H1 (cell line): ENCODE measurements around the gene OR2K2. TPM values are rescaled to one million over a fixed set of nuclear protein-coding genes. Genes with fewer than 3 reads are reported as not detected.

ENCODE experiments used
- CTCF ChIA-PET: fragments of 300-600 bp; sonication (Branson Sonifier 250); formaldehyde crosslinking; loops from one replicate; lab custom pipeline; 2021; ENCODE audit not compliant: partially characterized antibody; lab: Charles Lee
- POLR2A ChIA-PET: fragments of 300-600 bp; sonication (Branson Sonifier 250); formaldehyde crosslinking; loops from one replicate; lab custom pipeline; 2021; ENCODE audit warnings: inconsistent platforms; ENCODE audit not compliant: partially characterized antibody; lab: Charles Lee
- DNase-seq, 2 experiments: peaks; one replicate each; pipeline versions ENCODE4 v3.0.0 to v3.0.0-alpha.2; 2010 to 2022; ENCODE audit warnings: low spot score in 2 of 2, low read depth in 1 of 2, mixed read lengths in 1 of 2
- FAIRE-seq: peaks from 2 replicates; lab custom pipeline; 2011; peaks lifted over from hg19 to GRCh38; lab: Jason Lieb, UNC
- H2AFZ ChIP-seq: 2 replicates; pipeline ENCODE4 v1.8.1; 2012; ENCODE audit warnings: low read length, inconsistent platforms
- H2AK5ac ChIP-seq: 2 replicates; pipeline ENCODE4 v1.6.1; 2013; ENCODE audit warnings: low read depth, low read length
- H2BK120ac ChIP-seq: replicated peaks from 2 replicates; pipeline ENCODE3; 2013; ENCODE audit warnings: low read depth, low read length, inconsistent platforms
- H2BK12ac ChIP-seq: 2 replicates; pipeline ENCODE4 v1.6.1; 2013; ENCODE audit warnings: low read depth, low read length
- H2BK15ac ChIP-seq: 2 replicates; pipeline ENCODE4 v1.6.1; 2013; ENCODE audit warnings: low read length
- H2BK20ac ChIP-seq: 2 replicates; pipeline ENCODE4 v1.6.1; 2013; ENCODE audit warnings: low read length
- H2BK5ac ChIP-seq: 2 replicates; pipeline ENCODE4 v1.6.1; 2013; ENCODE audit warnings: low read depth, low read length
- H3K14ac ChIP-seq: 2 replicates; pipeline ENCODE4 v1.6.1; 2013; ENCODE audit warnings: inconsistent platforms; ENCODE audit not compliant: insufficient read length
- H3K18ac ChIP-seq: 2 replicates; pipeline ENCODE4 v1.6.1; 2013; ENCODE audit warnings: low read length; ENCODE audit errors: extremely low read depth
- H3K23ac ChIP-seq: 2 replicates; pipeline ENCODE4 v1.6.1; 2013; ENCODE audit warnings: inconsistent platforms; ENCODE audit not compliant: insufficient read length
- H3K23me2 ChIP-seq: 2 replicates; pipeline ENCODE4 v1.6.1; 2013; ENCODE audit warnings: low read depth, low read length
- H3K27ac ChIP-seq: 2 replicates; pipeline ENCODE4 v1.6.1; 2011; ENCODE audit warnings: low read depth, low read length, inconsistent platforms
- H3K27me3 ChIP-seq, 4 experiments: replicated peaks in 1 of 4; 1 replicate in 1 of 4; 2 replicates in 3 of 4; pipeline versions ENCODE4 v1.6.1 to v1.8.1; 2011 to 2013; ENCODE audit warnings: low read length in 3 of 4, mild to moderate bottlenecking in 3 of 4, inconsistent platforms in 2 of 4, mixed read lengths in 2 of 4, moderate library complexity in 1 of 4; ENCODE audit not compliant: control insufficient read depth in 3 of 4, insufficient read depth in 3 of 4; ENCODE audit errors: extremely low read depth in 1 of 4
- H3K36me3 ChIP-seq, 4 experiments: 2 replicates each; pipeline versions ENCODE4 v1.6.1 to v1.8.1; 2011 to 2013; ENCODE audit warnings: mild to moderate bottlenecking in 4 of 4, low read length in 3 of 4, moderate library complexity in 2 of 4, control low read depth in 1 of 4, inconsistent platforms in 1 of 4; ENCODE audit not compliant: insufficient read depth in 4 of 4, control insufficient read depth in 2 of 4
- H3K4ac ChIP-seq: replicated peaks from 2 replicates; pipeline ENCODE3; 2013; ENCODE audit warnings: low read length, low read depth, mixed read lengths, inconsistent platforms; ENCODE audit not compliant: insufficient read length
- H3K4me1 ChIP-seq, 4 experiments: replicated peaks in 1 of 4; 1 replicate in 1 of 4; 2 replicates in 3 of 4; pipeline versions ENCODE4 v1.6.1 to v1.8.1; 2011 to 2013; ENCODE audit warnings: low read length in 3 of 4, inconsistent platforms in 2 of 4, mixed read lengths in 1 of 4; ENCODE audit not compliant: insufficient read depth in 4 of 4, control insufficient read depth in 3 of 4
- H3K4me2 ChIP-seq, 2 experiments: 2 replicates each; pipeline versions ENCODE4 v1.6.1 to v1.8.1; 2011 to 2013; ENCODE audit warnings: low read depth in 2 of 2, low read length in 2 of 2, control low read depth in 1 of 2, inconsistent platforms in 1 of 2, mild to moderate bottlenecking in 1 of 2; ENCODE audit not compliant: insufficient read depth in 1 of 2
- H3K4me3 ChIP-seq, 4 experiments: fragments of 200-600, 300-600 bp in 1 of 4; sonication (generic), shearing (Covaris generic), sonication (Bioruptor Twin) in 1 of 4; 2 replicates each; pipeline versions ENCODE4 v1.5.1 to v1.8.1; 2011 to 2016; ENCODE audit warnings: low read length in 4 of 4, low read depth in 3 of 4, control low read depth in 2 of 4, inconsistent platforms in 2 of 4, mild to moderate bottlenecking in 2 of 4, mixed read lengths in 1 of 4, moderate library complexity in 1 of 4; ENCODE audit not compliant: insufficient read depth in 2 of 4; ENCODE audit errors: extremely low read depth in 1 of 4
- H3K56ac ChIP-seq: replicated peaks from 2 replicates; pipeline ENCODE3; 2013; ENCODE audit warnings: low read depth, mild to moderate bottlenecking, mixed read lengths, low read length, inconsistent platforms; ENCODE audit not compliant: insufficient read length
- H3K79me1 ChIP-seq: 2 replicates; pipeline ENCODE4 v1.6.1; 2013; ENCODE audit warnings: low read depth, low read length, control low read depth
- H3K79me2 ChIP-seq, 2 experiments: 2 replicates each; pipeline versions ENCODE4 v1.6.1 to v1.8.1; 2012 to 2013; ENCODE audit warnings: low read length in 2 of 2, mild to moderate bottlenecking in 2 of 2, inconsistent platforms in 1 of 2; ENCODE audit not compliant: insufficient read depth in 2 of 2, control insufficient read depth in 1 of 2
- H3K9ac ChIP-seq, 4 experiments: replicated peaks in 1 of 4; 1 replicate in 1 of 4; 2 replicates in 3 of 4; pipeline versions ENCODE4 v1.6.1 to v1.8.1; 2011 to 2013; ENCODE audit warnings: low read depth in 3 of 4, low read length in 3 of 4, control low read depth in 2 of 4, mild to moderate bottlenecking in 2 of 4, moderate library complexity in 2 of 4, inconsistent platforms in 1 of 4; ENCODE audit errors: extremely low read depth in 1 of 4
- H3K9me3 ChIP-seq, 2 experiments: 2 replicates each; pipeline versions ENCODE4 v1.6.1 to v1.8.1; 2012 to 2013; ENCODE audit warnings: mild to moderate bottlenecking in 2 of 2, moderate library complexity in 2 of 2, control low read depth in 1 of 2, inconsistent platforms in 1 of 2, low read depth in 1 of 2, low read length in 1 of 2, mixed read lengths in 1 of 2; ENCODE audit not compliant: insufficient read depth in 2 of 2
- H4K20me1 ChIP-seq, 2 experiments: replicated peaks in 1 of 2; 2 replicates each; pipeline versions ENCODE3 to v1.8.1; 2011 to 2013; ENCODE audit warnings: inconsistent platforms in 2 of 2, low read length in 2 of 2, mild to moderate bottlenecking in 1 of 2; ENCODE audit not compliant: insufficient read depth in 2 of 2, control insufficient read depth in 1 of 2
- H4K5ac ChIP-seq: 2 replicates; pipeline ENCODE4 v1.6.1; 2013; ENCODE audit warnings: low read length, low read depth, mixed read lengths, inconsistent platforms; ENCODE audit not compliant: insufficient read length
- H4K8ac ChIP-seq: 2 replicates; pipeline ENCODE4 v1.8.0; 2013; ENCODE audit warnings: mild to moderate bottlenecking, moderate library complexity, low read length, inconsistent platforms; ENCODE audit not compliant: insufficient read depth; ENCODE audit errors: extremely low read depth
- H4K91ac ChIP-seq: replicated peaks from 2 replicates; pipeline ENCODE3; 2013; ENCODE audit warnings: low read length, mixed read lengths, inconsistent platforms; ENCODE audit not compliant: insufficient read length
- ATF2 ChIP-seq: IDR thresholded peaks from 2 replicates; pipeline ENCODE4 v1.6.1; 2012; ENCODE audit warnings: low read length, inconsistent platforms
- CTBP2 ChIP-seq: IDR thresholded peaks from 2 replicates; pipeline ENCODE4 v1.7.0; 2011; ENCODE audit warnings: borderline replicate concordance, mild to moderate bottlenecking, moderate library complexity, mixed read lengths, low read length; ENCODE audit not compliant: insufficient read depth, insufficient read length
- EP300 ChIP-seq, 2 experiments: IDR thresholded peaks; 1 replicate in 1 of 2; 2 replicates in 1 of 2; pipeline ENCODE4 v1.6.1; 2011 to 2012; ENCODE audit warnings: low read depth in 2 of 2, low read length in 2 of 2, mild to moderate bottlenecking in 2 of 2, borderline replicate concordance in 1 of 2, inconsistent platforms in 1 of 2, moderate library complexity in 1 of 2
- JUND ChIP-seq: IDR thresholded peaks from 2 replicates; pipeline ENCODE4 v1.6.1; 2011; ENCODE audit warnings: mild to moderate bottlenecking, improper control_type of control experiment, low read length
- POLR2A ChIP-seq, 2 experiments: IDR thresholded peaks; 1 replicate in 1 of 2; 2 replicates in 1 of 2; pipeline ENCODE4 v1.6.1; 2011; ENCODE audit warnings: low read depth in 2 of 2, low read length in 2 of 2, mild to moderate bottlenecking in 2 of 2; ENCODE audit errors: control extremely low read depth in 1 of 2
- RAD21 ChIP-seq, 2 experiments: IDR thresholded peaks in 1 of 2; conservative IDR thresholded peaks in 1 of 2; 2 replicates each; pipeline ENCODE4 v1.6.1; 2011; ENCODE audit warnings: low read depth in 2 of 2, low read length in 2 of 2, improper control_type of control experiment in 1 of 2, inconsistent platforms in 1 of 2, mild to moderate bottlenecking in 1 of 2, moderate library complexity in 1 of 2
- SAP30 ChIP-seq: fragments of 300-600 bp; sonication (generic); IDR thresholded peaks from 2 replicates; pipeline ENCODE4 v1.7.1; 2012; ENCODE audit warnings: low read length, moderate library complexity, mild to moderate bottlenecking, inconsistent platforms; ENCODE audit not compliant: insufficient read depth, insufficient replicate concordance
- SP2 ChIP-seq: IDR thresholded peaks from 2 replicates; pipeline ENCODE4 v1.6.1; 2012; ENCODE audit warnings: mild to moderate bottlenecking, low read length, inconsistent platforms
- TBP ChIP-seq: IDR thresholded peaks from 2 replicates; pipeline ENCODE4 v1.6.1; 2011; ENCODE audit warnings: low read depth, low read length, improper control_type of control experiment
- TCF12 ChIP-seq: IDR thresholded peaks from 2 replicates; pipeline ENCODE4 v1.6.1; 2011; ENCODE audit warnings: low read depth, mild to moderate bottlenecking, low read length
- USF2 ChIP-seq: IDR thresholded peaks from 2 replicates; pipeline ENCODE4 v1.6.1; 2011; ENCODE audit warnings: low read length, improper control_type of control experiment
- WGBS, 2 experiments: shearing (Covaris generic) in 1 of 2; methylation state at CpG; one replicate each; pipeline versions ENCODE4 v1.1.6 to v1.1.7; 2013 to 2015; ENCODE audit warnings: low lambda C conversion rate in 2 of 2, mixed read lengths in 2 of 2, inconsistent platforms in 1 of 2, low coverage in 1 of 2, missing lambda C conversion rate in 1 of 2; ENCODE audit not compliant: insufficient replicate concordance in 2 of 2, insufficient coverage in 1 of 2, insufficient read length in 1 of 2; ENCODE audit errors: extremely low coverage in 1 of 2, missing lambda C conversion rate in 1 of 2; 5-methylcytosine and 5-hydroxymethylcytosine counted together
- polyA plus RNA-seq, 7 experiments: library from polyadenylated mRNA; depleted of rRNA in 3 of 7; stranded (reverse) in 5 of 7; unstranded in 2 of 7; fragments of >200 nt in 5 of 7; fragments of 200-250 nt in 2 of 7; gene quantifications; 1 replicate in 5 of 7; 2 replicates in 1 of 7; 4 replicates in 1 of 7; pipeline versions ENCODE4 v1.2.1 to v1.2.3, GENCODE V29; 2011 to 2013; ENCODE audit warnings: missing spikeins in 2 of 7, mixed read lengths in 2 of 7
- total RNA-seq: library from RNA; stranded (reverse); fragmentation: NEBNext Ultra II Directional; extraction: Animal tissue kit (Norgen Biotek cat#: 25700); gene quantifications from 2 replicates; pipeline ENCODE4 v1.2.1, GENCODE V29; 2021

The OR2K2 gene
- total and polyA plus RNA-seq, 2 of the 8 experiments (the other 6 are each of a cell fraction or from before 2014, with no cell fraction given) = not detected

DNA sequence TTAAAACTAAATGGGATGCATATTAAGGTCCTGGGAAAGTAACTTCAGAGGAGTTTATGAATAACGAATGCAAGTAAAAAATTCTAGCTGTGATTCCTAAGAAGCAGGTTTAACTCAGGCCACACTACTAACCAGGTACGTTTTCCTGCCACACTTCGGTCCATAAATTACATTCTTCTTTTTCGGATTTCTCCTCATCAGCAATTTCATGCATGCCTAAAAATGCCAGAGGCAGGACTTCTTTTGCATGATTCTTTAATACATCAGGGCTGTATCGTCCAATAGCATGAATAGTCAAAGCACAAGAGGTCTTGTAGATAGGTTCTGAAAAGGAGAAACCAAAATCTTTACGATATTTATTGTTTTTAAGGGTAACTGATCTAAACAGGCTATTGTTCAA lies 42.3 kb upstream of the OR2K2 start:
- ChIA-PET POLR2A (no interaction called here), CTCF (interaction anchor here (0.9 kb wide), 1 partner anchor 27 kb away, joined by 4 read pairs; no protein-coding TSS in a partner anchor)
- Histone ChIP-seq H4K8ac (no peak overlapping the region), H2BK120ac (no peak overlapping the region), H3K56ac (no peak overlapping the region), H3K18ac (no peak overlapping the region), H2BK15ac (no peak overlapping the region), H4K91ac (no peak overlapping the region), H4K5ac (no peak overlapping the region), H3K79me1 (no peaks in the 10 kb centered on the region), H3K23ac (no peak overlapping the region), H2BK20ac (no peak overlapping the region), H3K9ac (no peak overlapping the region), H3K4me3 (no peak overlapping the region), H2BK12ac (no peak overlapping the region), H3K79me2 (no peaks in the 10 kb centered on the region), H2BK5ac (no peak overlapping the region), H3K9me3 (no peaks in the 10 kb centered on the region), H3K4ac (no peak overlapping the region), H2AK5ac (no peak overlapping the region), H4K20me1 (no peaks in the 10 kb centered on the region), H3K4me1 (no peaks in the 10 kb centered on the region), H3K23me2 (no peaks in the 10 kb centered on the region; the same call in 1 of the 2 replicates), H3K4me2 (no peak overlapping the region), H3K27me3 (no peaks in the 10 kb centered on the region), H3K36me3 (peaks cover 12 to 67% (median 53%) of the 10 kb centered on the region in 4 experiments), H3K14ac (no peak overlapping the region), H2AFZ (no peak overlapping the region), H3K27ac (no peak overlapping the region)
- WGBS, 2 experiments = 94% methylated on average over 6 of the region's 6 CpGs; no CpG with 5 or more reads in 1 of the 2 experiments
- FAIRE-seq (no peak), DNase-seq (no peak)
- TF ChIP-seq USF2 (no peak), JUND (no peak), CTBP2 (no peak), SAP30 (no peak), TCF12 (no peak), POLR2A (IDR thresholded peaks at IDR 0.05; ENCODE audit: control extremely low read depth in 1 of 2, low read depth in 2 of 2, low read length in 2 of 2) (no peak), EP300 (IDR thresholded peaks at IDR 0.05; ENCODE audit: borderline replicate concordance in 1 of 2, low read depth in 2 of 2, low read length in 2 of 2) (no peak), RAD21 (IDR thresholded peaks at IDR 0.05 in 1 of 2, conservative IDR thresholded peaks at IDR 0.05 in 1 of 2; ENCODE audit: low read depth in 2 of 2, low read length in 2 of 2) (no peak), TBP (no peak), SP2 (no peak), ATF2 (no peak)
